Measurements from ENCODE around the gene CDK8. TPM values are rescaled to one million over a fixed set of nuclear protein-coding genes. Genes with fewer than 3 reads are reported as not detected.

Gene CDK8
- total RNA-seq, 1 donor from 2014 or later, result 18.2 TPM

- H3K4me3 Mint-ChIP-seq (ENCODE audit: unreplicated experiment), result no peak overlapping the region
- peak overlapping the region; percentile 12 for H3K27ac Mint-ChIP-seq (ENCODE audit: unreplicated experiment)
- TF ChIP-seq CTCF (IDR thresholded peaks at IDR 0.05), result no peak
- H3K27me3 Mint-ChIP-seq (ENCODE audit: low read depth), result no peaks in the 10 kb centered on the region
- no peaks in the 10 kb centered on the region for H3K36me3 Mint-ChIP-seq (ENCODE audit: low read depth)
- DNase-seq (ENCODE audit: low spot score), result no peak
- no peaks in the 10 kb centered on the region for H3K9me3 Mint-ChIP-seq (ENCODE audit: low read depth)
- peaks cover 31% of the 10 kb centered on the region for H3K4me1 Mint-ChIP-seq (ENCODE audit: low read depth)
Observed at GRCh38 chr13:26300140-26300539, 46.2 kb downstream of the CDK8 start.

GRCh38 chr13:26305676-26306075, 51.7 kb downstream of the CDK8 start:
- no peaks in the 10 kb centered on the region for H3K36me3 Mint-ChIP-seq (ENCODE audit: low read depth)
- H3K27me3 Mint-ChIP-seq (ENCODE audit: low read depth), result no peaks in the 10 kb centered on the region
- H3K4me3 Mint-ChIP-seq (ENCODE audit: unreplicated experiment), result no peak overlapping the region
- TF ChIP-seq CTCF (IDR thresholded peaks at IDR 0.05), result no peak
- no peaks in the 10 kb centered on the region for H3K9me3 Mint-ChIP-seq (ENCODE audit: low read depth)
- no peak for DNase-seq (ENCODE audit: low spot score)
- H3K27ac Mint-ChIP-seq (ENCODE audit: unreplicated experiment), result no peak overlapping the region
- H3K4me1 Mint-ChIP-seq (ENCODE audit: low read depth), result peaks cover 20% of the 10 kb centered on the region

- no peak overlapping the region for H3K27ac Mint-ChIP-seq (ENCODE audit: unreplicated experiment)
- H3K4me3 Mint-ChIP-seq (ENCODE audit: unreplicated experiment), result no peak overlapping the region
- no peak for DNase-seq (ENCODE audit: low spot score)
- TF ChIP-seq CTCF (IDR thresholded peaks at IDR 0.05), result no peak
- H3K36me3 Mint-ChIP-seq (ENCODE audit: low read depth), result no peaks in the 10 kb centered on the region
- H3K4me1 Mint-ChIP-seq (ENCODE audit: low read depth), result peaks cover 13% of the 10 kb centered on the region
- no peaks in the 10 kb centered on the region for H3K9me3 Mint-ChIP-seq (ENCODE audit: low read depth)
- no peaks in the 10 kb centered on the region for H3K27me3 Mint-ChIP-seq (ENCODE audit: low read depth)
Observed at GRCh38 chr13:26307701-26308100, 53.8 kb downstream of the CDK8 start.

DNA sequence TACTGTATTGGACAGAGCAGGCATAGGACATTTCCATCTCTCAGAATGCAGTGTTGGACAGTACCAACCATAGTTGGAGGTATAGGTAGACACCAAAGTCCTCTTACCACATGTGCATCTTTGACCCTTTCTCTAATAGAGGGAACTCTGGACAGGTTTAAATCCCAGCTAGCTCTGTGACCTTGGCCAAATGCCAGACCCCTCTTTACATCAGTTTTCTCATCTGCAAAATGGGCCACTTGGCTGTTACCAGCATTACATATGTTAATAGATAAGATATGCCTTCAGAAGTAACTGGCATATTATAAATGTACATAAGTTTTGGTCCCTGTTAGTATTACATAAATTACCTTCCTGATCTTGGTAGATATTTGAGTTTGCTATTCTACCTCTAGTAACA, 54.3 kb downstream of the CDK8 start:
- no peak for TF ChIP-seq CTCF (IDR thresholded peaks at IDR 0.05)
- no peak for DNase-seq (ENCODE audit: low spot score)
- peaks cover 3% of the 10 kb centered on the region for H3K36me3 Mint-ChIP-seq (ENCODE audit: low read depth)
- peaks cover 13% of the 10 kb centered on the region for H3K4me1 Mint-ChIP-seq (ENCODE audit: low read depth)
- H3K27me3 Mint-ChIP-seq (ENCODE audit: low read depth), result no peaks in the 10 kb centered on the region
- no peak overlapping the region for H3K27ac Mint-ChIP-seq (ENCODE audit: unreplicated experiment)
- H3K4me3 Mint-ChIP-seq (ENCODE audit: unreplicated experiment), result no peak overlapping the region
- H3K9me3 Mint-ChIP-seq (ENCODE audit: low read depth), result no peaks in the 10 kb centered on the region

DNA sequence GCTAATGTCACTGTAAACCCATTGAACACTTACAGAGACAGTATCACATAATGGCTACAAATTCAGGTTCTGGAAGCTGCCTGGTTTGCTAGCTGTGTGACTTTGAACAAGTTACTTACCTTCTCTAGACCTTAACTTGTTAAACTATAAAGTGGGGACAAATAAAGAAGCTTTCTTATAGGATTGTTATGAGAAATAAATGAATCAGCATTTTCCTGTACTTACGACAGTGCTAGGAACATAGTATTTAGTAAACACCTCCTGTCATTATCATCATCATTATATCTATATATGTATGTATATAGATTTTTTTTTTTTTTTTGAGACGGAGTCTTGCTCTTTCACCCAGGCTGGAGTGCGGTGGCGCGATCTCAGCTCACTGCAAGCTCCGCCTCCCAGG, 54.9 kb downstream of the CDK8 start:
- Mint-ChIP-seq H3K4me3 (ENCODE audit: unreplicated experiment) (no peak overlapping the region), H3K4me1 (ENCODE audit: low read depth) (peaks cover 15% of the 10 kb centered on the region), H3K27ac (ENCODE audit: unreplicated experiment) (no peak overlapping the region)

More for the DNA sequence above, 54.9 kb downstream of the CDK8 start:
- Mint-ChIP-seq H3K9me3 (ENCODE audit: low read depth) (no peaks in the 10 kb centered on the region), H3K27me3 (ENCODE audit: low read depth) (no peaks in the 10 kb centered on the region), H3K36me3 (ENCODE audit: low read depth) (peaks cover 3% of the 10 kb centered on the region)
- no peak for DNase-seq (ENCODE audit: low spot score)
- TF ChIP-seq CTCF (IDR thresholded peaks at IDR 0.05), result no peak
